ENCODE measurements around the gene SRCIN1. TPM values are rescaled to one million over a fixed set of nuclear protein-coding genes. Genes with fewer than 3 reads are reported as not detected.

Gene SRCIN1
- total RNA-seq, 1 donor from 2014 or later: not detected

GRCh38 chr17:38564869-38565268 is 40.9 kb downstream of the SRCIN1 start:
- Histone ChIP-seq H3K27ac (no peak overlapping the region), H3K36me3 (no peaks in the 10 kb centered on the region), H3K9me3 (no peaks in the 10 kb centered on the region), H3K4me3 (no peak overlapping the region), H3K4me1 (no peaks in the 10 kb centered on the region), H3K27me3 (peaks cover 51% of the 10 kb centered on the region)
- no peak for DNase-seq (ENCODE audit: low spot score in 2 of 2)
- intact Hi-C loops (cut with DNase I): no loop called here
- TF ChIP-seq, protein P1, sequence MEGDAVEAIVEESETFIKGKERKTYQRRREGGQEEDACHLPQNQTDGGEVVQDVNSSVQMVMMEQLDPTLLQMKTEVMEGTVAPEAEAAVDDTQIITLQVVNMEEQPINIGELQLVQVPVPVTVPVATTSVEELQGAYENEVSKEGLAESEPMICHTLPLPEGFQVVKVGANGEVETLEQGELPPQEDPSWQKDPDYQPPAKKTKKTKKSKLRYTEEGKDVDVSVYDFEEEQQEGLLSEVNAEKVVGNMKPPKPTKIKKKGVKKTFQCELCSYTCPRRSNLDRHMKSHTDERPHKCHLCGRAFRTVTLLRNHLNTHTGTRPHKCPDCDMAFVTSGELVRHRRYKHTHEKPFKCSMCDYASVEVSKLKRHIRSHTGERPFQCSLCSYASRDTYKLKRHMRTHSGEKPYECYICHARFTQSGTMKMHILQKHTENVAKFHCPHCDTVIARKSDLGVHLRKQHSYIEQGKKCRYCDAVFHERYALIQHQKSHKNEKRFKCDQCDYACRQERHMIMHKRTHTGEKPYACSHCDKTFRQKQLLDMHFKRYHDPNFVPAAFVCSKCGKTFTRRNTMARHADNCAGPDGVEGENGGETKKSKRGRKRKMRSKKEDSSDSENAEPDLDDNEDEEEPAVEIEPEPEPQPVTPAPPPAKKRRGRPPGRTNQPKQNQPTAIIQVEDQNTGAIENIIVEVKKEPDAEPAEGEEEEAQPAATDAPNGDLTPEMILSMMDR (IDR thresholded peaks at IDR 0.05): no peak

DNA sequence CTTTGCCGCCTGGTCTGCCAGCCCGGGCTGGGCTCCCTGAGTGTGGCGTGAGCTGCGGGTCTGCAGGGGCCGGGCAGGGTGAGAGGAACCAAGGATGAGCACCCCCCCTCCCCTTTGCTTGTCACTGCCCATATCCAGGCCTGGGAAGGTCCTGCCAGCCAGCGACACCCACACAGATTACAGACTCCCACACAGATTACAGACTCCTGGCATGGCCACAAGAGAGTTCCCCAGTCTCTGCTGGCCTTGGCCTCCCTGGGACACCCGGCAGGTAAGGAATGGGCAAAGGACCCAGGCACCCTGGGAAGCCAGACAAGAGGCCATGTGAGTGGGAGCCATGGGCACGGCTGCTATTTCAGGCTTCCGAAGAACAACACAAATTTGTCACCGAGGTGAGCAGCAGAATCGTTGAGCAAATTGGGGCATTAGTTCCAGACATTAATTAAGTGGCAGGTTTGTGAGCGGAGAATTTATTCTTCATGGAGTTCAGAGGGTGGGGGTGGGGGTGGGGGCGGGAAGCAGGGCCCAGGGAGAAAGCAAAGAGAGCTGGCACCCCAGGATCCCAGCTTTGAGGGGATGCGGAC is 41.4 kb downstream of the SRCIN1 start:
- Histone ChIP-seq H3K4me3 (no peak overlapping the region), H3K27ac (no peak overlapping the region), H3K36me3 (no peaks in the 10 kb centered on the region), H3K27me3 (peaks cover 54% of the 10 kb centered on the region), H3K4me1 (peaks cover 0 to 2% of the 10 kb centered on the region in 2 donors), H3K9me3 (no peaks in the 10 kb centered on the region)
- TF ChIP-seq, protein P1 (IDR thresholded peaks at IDR 0.05): no peak
- intact Hi-C loops (cut with DNase I): no loop called here
- DNase-seq (ENCODE audit: low spot score in 2 of 2): no peak

DNA sequence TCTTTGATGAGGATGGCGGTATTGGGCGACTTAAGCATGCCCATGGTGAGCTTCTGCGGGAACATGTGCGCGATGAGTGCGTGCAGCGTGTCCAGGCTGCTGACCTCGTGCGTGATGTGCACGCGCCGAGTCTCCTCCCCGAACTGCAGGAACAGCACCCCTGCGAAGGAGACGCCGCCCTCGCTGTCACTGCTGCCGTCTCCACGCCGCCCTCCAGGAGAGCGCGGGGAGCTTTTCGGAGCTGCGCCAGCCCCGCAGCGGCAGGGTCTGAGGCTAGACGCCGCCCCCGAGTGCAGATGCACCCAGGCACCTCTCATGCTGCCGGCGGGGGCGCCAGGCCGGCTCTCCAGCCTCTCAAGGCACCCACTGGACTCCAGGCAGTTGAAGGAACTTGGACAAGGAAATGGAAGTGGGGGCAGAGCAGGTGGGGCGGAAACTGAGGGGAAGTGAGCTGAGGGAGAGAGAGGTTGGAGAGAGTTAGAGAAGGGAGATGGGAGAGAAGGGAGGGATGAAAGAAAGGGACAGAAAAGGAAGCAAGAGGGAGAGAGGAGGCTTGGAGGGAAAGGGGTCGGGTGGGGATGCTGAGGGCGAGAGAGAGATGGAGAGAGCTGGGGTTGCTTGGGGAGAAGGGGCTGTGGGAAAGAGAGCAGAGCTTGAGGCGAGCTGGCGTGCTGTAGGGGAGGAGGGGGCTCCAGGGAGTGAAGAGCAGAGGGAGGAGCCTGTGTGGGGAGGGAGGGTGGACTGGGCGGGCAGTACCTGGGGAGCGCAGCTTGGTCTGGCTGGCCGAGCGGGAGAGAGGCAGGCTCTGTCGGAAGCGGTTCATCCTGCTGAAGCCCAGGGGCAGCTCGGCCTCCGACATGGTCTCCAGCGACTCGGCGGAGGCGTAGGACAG is 42.1 kb downstream of the SRCIN1 start:
- Histone ChIP-seq H3K27ac (no peak overlapping the region), H3K9me3 (no peaks in the 10 kb centered on the region)

DNA sequence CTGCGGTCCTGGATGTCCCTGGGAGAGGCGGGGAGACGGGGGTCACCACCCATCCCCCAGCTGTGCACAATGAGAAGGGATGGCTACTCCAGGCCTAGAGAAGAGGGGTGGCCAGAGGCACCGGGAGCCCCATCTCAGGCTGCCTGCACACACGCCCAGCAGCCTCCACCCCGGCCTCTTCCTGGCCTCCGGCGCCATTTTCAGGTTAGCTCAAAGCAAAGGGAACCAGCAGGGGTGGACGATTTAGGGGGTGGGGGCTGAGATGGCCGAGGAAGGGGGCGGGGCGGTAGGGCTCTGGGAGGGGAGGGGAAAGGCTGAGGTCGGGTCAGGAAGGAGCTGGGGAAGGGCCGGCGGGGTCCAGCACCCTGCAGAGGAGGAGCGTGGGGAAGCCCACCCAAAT is 42.8 kb downstream of the SRCIN1 start:
- DNase-seq (ENCODE audit: low spot score in 2 of 2): no peak
- H3K9me3 ChIP-seq: no peaks in the 10 kb centered on the region
- H3K4me1 ChIP-seq: peaks cover 2 to 7% of the 10 kb centered on the region in 2 donors
- H3K27me3 ChIP-seq: peaks cover 54% of the 10 kb centered on the region
- TF ChIP-seq, protein P1 (IDR thresholded peaks at IDR 0.05): no peak
- no peak overlapping the region for H3K4me3 ChIP-seq
- no peak overlapping the region for H3K27ac ChIP-seq
- no peaks in the 10 kb centered on the region for H3K36me3 ChIP-seq
- intact Hi-C loops (cut with DNase I): no loop called here

More for the DNA sequence above, 42.1 kb downstream of the SRCIN1 start:
- peaks cover 0 to 7% of the 10 kb centered on the region in 2 donors for H3K4me1 ChIP-seq
- peaks cover 54% of the 10 kb centered on the region for H3K27me3 ChIP-seq
- H3K4me3 ChIP-seq: no peak overlapping the region
- TF ChIP-seq, protein P1 (IDR thresholded peaks at IDR 0.05): no peak
- no peak for DNase-seq (ENCODE audit: low spot score in 2 of 2)
- intact Hi-C loops (cut with DNase I): no loop called here
- no peaks in the 10 kb centered on the region for H3K36me3 ChIP-seq

DNA sequence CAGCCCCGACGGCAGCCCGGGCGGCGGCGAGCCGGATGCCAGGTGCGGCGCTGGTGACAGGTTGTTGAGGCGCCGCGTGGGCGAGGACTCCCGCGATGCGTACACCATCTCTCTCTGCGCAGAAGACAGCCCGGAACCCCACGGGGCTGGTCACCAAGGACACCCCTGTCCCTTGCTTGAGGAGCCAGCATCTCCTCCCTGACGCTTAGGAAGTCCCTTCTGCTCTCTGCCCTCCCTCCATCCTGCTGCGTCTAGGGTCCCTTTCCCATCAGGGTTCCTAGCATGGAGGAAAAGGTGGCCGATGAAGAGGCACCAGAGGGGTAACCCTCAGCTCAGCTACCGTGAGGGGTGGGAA is 43.6 kb downstream of the SRCIN1 start:
- Histone ChIP-seq H3K4me1 (peaks cover 7 to 14% of the 10 kb centered on the region in 2 donors), H3K9me3 (no peaks in the 10 kb centered on the region), H3K4me3 (no peak overlapping the region), H3K27ac (no peak overlapping the region), H3K27me3 (peaks cover 54% of the 10 kb centered on the region), H3K36me3 (no peaks in the 10 kb centered on the region)
- TF ChIP-seq, protein P1 (IDR thresholded peaks at IDR 0.05): no peak
- DNase-seq (ENCODE audit: low spot score in 2 of 2): no peak
- intact Hi-C loops (cut with DNase I): no loop called here
